GM21825 (cell line): ENCODE results near the gene IFNL3.
"Not testable (repeated sequence)": the region's sequence is repeated elsewhere in the genome, so short reads cannot be mapped to it uniquely, and the experiment has no call there.

Experiments used
- ATAC-seq: cut with Tn5 transposase; IDR thresholded peaks from one replicate; pipeline ENCODE4 v1.9.1; 2021; ENCODE audit warnings: mild to moderate bottlenecking, moderate library complexity; ENCODE audit not compliant: unreplicated experiment

IFNL3 gene

GRCh38 chr19:39253374-39254149 is 8.8 kb upstream of the IFNL3 start:
- no peak for ATAC-seq

DNA sequence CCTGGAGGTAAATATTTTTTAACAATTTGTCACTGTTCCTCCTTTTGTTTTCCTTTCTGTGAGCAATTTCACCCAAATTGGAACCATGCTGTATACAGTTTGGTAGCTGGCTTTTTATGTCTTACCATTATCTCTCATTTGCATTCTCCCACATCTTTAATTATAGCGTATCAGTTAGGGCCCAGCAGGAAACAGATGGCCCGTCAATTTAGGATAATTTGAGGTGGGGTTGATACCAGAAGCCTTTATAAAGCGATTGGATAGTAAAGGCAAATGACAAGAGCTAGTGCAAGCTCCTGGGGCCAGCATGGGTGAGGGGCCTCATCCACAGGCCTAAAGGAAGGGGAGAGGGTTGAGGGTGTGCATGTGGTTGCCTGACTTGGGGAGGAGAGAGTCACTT is 7.7 kb upstream of the IFNL3 start:
- no peak for ATAC-seq

- ATAC-seq, result no peak
Observed at GRCh38 chr19:39251846-39252245, 7.0 kb upstream of the IFNL3 start.

- no peak for ATAC-seq
Observed at GRCh38 chr19:39251081-39251480, 6.3 kb upstream of the IFNL3 start.

GRCh38 chr19:39248806-39249205 is 4.0 kb upstream of the IFNL3 start, which contains the start of gene IFNL4:
IFNL4 (minus strand) TSS chr19:39248856.
- no peak for ATAC-seq

DNA sequence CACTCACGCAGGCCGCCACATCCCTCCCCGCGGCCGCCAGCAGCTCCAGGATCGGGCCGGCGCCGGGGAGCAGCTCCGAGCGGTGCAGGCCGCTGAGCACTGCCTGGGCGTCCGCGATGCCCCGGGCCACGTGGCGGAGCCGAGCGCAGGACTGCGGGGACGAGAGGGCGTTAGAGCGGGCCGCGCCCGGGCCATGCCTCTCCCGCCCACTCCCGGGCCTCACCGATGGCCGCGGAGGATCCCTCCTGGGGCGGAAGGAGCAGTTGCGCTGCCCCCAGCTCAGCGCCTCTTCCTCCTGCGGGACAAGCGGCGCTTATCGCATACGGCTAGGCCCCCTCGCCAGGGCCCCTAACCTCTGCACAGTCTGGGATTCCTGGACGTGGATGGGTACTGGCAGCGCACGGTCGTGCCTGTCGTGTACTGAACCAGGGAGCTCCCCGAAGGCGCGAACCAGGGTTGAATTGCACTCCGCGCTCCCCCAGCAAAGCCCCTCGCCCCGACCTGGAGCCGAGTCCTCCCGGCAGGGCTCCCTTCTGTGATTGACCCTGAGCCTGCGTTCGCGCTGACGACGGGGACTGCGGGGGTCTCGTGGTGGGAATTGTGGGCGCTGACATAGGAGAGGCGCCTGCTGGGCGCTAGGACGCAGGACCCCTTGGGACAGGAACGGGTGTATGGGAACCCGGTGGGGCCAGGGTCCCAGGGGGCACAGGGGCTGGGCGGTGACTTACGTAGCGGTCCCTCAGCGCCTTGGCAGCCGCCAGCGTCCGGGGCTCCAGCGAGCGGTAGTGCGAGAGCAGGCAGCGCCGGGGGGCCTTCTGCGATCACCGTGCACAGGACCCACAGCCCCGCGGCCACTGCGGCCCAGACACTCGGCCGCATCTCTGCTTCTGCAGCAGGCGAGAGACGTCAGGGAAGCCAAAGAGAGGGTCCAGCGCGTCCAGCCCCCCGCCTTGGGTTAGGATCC is 3.2 kb upstream of the IFNL3 start:
- no peak for ATAC-seq

- ATAC-seq, result no peak
Observed at GRCh38 chr19:39246951-39247669, 2.3 kb upstream of the IFNL3 start.

DNA sequence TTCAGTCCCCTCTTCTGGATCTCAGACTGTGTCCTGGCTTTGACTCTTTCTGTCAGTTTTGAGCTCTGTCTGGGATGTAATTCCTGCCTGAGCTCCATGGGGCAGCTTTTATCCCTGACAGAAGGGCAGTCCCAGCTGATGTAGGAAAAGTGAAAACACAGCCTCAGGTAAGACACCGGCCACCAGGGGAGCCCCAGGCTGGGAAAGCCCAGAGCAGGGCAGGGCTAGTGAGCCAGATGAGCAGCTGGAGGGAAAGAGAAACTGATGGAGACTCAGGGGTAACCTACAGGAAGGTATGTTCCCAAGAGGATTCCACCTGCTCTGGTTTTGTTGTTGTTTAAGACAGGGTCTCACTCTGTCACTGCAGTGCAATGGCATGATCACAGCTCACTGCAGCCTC is 360 bp upstream of the IFNL3 start:
- ATAC-seq, result not testable (repeated sequence)

- not testable (repeated sequence) for ATAC-seq
Observed at GRCh38 chr19:39243741-39244140, 1.1 kb downstream of the IFNL3 start.

DNA sequence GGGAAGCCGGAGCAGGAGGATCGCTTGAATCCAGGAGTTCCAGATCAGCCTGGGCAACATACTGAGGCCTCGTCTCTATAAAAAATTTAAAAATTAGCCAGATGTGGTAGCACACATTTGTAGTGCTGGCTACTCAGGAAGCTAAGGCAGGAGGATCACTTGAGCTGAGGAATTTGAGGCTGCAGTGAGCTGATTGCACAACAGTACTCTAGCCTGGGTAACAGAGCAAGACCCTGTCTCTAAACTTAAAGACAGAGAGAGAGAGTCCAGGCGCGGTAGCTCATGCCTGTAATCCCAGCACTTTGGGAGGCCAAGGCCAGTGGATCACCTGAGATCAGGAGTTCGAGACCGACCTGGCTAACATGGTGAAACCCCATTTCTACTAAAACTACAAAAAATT is 4.4 kb downstream of the IFNL3 start:
- no peak for ATAC-seq

- ATAC-seq, result no peak
Observed at GRCh38 chr19:39238944-39239343, 5.9 kb downstream of the IFNL3 start.

GRCh38 chr19:39238209-39238608 is 6.6 kb downstream of the IFNL3 start:
- no peak for ATAC-seq

DNA sequence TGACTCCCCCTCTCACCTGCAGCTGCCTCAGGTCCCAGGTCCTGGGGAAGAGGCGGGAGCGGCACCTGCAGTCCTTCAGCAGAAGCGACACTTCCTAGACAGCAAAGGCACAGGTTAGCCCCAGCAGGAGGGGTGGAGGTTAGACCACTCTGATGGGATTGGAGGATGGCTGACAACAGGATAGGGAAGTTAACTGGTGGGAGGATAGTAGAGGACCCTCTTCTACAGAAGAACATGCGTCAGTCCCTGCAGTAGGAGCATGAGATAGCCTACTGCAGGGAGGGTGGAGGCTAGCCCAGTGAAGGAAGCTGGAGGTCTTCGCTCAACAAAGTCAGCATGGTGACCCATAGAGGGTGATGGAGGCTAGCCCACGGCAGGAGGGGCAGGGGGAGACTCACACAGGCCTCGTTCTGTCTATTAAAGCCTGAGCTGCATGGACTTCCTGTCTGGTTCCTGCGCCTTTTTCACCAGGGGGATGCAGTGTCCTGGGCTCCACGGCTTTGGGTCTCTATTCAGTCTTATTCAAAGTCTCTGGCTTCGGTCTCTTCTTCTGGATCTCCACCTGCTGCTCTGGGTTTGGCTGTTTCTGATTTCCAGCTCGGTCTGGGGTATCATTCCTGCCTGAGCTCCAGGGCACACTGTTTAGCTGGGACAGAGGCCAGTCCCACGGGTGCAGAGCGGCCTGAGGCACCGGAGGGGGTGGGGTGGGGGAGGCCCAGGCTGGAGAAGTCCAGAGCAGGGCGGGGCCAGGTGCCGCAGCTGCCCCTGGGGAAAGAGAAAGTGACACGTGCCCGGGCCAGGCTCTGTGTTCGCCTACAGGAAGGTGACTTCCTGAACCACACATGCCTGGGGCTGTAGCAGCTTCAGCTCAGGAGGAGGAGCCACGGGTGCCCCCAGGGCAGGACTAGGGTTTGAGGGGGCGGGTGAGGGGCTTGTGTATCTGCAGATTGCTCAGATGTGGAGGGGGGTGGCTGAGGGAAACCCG is 7.3 kb downstream of the IFNL3 start:
- peak; percentile 81 for ATAC-seq

GRCh38 chr19:39236527-39236926 is 8.3 kb downstream of the IFNL3 start:
- ATAC-seq, result no peak

DNA sequence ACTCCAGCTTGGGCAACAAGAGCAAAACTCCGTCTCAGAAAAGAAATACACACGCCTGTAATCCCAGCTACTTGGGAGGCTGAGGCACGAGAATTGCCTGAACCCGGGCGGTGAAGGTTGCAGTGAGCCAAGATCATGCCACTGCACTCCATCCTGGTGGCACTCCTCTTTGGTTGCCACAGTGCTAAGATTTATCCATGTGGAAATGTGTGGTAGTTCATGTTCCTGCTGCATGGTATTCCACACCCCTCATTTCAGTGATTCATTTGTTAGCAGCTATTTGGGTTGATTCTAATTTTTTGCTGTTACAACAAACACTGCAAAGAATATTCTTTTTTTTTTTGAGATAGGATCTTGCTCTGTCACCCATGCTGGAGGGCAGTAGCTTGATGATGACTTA is 12.1 kb downstream of the IFNL3 start:
- no peak for ATAC-seq

DNA sequence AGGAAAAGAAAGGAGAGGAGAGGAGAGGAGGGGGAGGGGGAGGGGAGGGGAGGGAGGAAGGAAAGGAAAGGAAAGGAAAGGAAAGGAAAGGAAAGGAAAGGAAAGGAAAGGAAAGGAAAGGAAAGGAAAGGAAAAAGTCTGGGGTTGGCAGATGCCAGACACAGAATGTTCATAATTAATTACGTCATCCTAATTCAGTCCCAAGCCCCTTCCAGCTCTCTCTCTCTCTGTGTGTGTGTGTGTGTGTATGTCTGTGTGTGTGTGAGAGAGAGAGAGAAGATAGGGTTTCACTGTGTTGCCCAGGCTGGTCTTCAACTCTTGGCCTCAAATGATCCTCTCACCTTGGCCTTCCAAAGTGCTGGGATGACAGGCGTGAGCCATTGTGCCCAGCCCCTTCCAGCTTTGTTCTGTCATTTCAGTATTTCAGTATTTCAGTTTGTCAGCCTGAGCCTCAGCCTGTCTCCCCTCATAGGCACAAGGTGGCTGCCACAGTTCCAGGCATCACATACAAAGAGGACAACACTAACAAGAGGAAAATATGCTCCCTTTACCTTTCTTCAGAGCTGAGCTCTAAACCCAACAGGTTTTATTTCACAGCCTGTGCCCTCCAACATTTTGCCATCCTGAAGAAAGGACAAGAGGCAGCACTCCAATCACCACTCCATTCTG is 14.6 kb downstream of the IFNL3 start:
- ATAC-seq, result no peak

GRCh38 chr19:39224910-39225309 is 19.9 kb downstream of the IFNL3 start:
- ATAC-seq, result no peak

DNA sequence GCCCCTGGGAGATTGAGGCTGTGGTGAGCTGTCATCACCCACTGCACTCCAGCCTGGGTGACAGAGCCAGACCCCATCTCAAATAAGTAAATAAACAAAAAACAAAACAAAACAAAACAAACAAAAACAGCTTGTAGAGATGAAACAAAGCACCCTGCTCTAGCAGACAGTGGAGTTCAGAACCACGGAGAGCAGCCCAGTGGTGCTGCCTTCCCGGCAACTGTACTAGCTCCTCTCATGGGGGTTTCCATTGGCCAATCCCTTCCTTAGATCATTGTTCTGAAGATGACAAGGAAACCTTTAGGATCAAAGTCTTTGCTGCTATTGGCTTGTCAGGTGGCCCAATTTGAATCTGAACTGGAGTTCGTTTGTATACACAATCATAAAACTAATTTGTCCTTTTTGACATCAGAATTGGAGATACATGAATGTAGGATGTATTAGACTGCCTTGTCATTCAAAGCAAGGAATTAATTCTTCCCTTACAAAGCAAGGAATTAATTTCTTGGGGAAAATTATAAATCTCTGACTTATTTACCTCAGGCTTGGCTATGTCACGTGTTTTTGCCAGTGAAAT is 21.0 kb downstream of the IFNL3 start:
- no peak for ATAC-seq

DNA sequence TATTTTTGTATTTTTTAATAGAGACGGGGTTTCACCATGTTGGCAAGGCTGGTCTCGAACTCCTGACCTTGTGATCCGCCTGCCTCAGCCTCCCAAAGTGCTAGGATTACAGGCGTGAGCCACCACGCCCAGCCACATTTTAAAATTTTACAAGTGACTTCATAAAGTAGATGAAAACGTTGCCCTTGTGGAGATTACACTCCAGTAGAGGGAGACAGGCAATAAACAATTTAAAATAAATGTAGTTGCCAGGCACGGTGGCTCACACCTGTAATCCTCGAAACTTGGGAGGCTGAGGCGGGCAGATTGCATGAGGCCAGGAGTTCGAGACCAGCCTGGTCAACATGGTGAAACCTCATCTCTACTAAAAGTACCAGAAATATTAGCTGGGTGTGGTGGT is 25.7 kb downstream of the IFNL3 start:
- ATAC-seq, result not testable (repeated sequence)
